MG63 (cell line): Measurements from ENCODE around the gene ZNF358. TPM values are rescaled to one million over a fixed set of nuclear protein-coding genes. Genes with fewer than 3 reads are reported as not detected.

Source experiments
- DNase-seq: peaks from one replicate; pipeline ENCODE4 v3.0.0-alpha.2; 2020
- H3K27me3 ChIP-seq: fragments of 250-450 bp; sonication (Bioruptor Pico); 2 replicates; pipeline ENCODE4 v1.5.1; 2020; ENCODE audit warnings: mild to moderate bottlenecking, moderate library complexity
- H3K36me3 ChIP-seq: fragments of 250-450 bp; sonication (Bioruptor Pico); 2 replicates; pipeline ENCODE4 v1.5.1; 2020; ENCODE audit warnings: mild to moderate bottlenecking, moderate library complexity
- H3K4me3 ChIP-seq: fragments of 250-450 bp; sonication (Bioruptor Pico); 2 replicates; pipeline ENCODE4 v1.5.1; 2020; ENCODE audit warnings: mild to moderate bottlenecking, moderate library complexity
- H3K9me3 ChIP-seq: fragments of 250-450 bp; sonication (Bioruptor Pico); 2 replicates; pipeline ENCODE4 v1.5.1; 2020; ENCODE audit warnings: mild to moderate bottlenecking, moderate library complexity
- total RNA-seq: library from RNA; depleted of rRNA; stranded (reverse); fragments of >200 nt; shearing (Covaris generic); gene quantifications from 2 replicates; pipeline ENCODE4 v1.2.3, GENCODE V29; 2014; ENCODE audit warnings: low replicate concordance

Gene ZNF358
- total RNA-seq, 1 experiment from 2014 or later: 44.9 TPM

GRCh38 chr19:7482584-7483439, 33.1 kb upstream of the ZNF358 start:
- Histone ChIP-seq H3K27me3 (no peaks in the 10 kb centered on the region), H3K9me3 (no peaks in the 10 kb centered on the region), H3K4me3 (no peak overlapping the region), H3K36me3 (no peaks in the 10 kb centered on the region)
- DNase-seq: no peak

GRCh38 chr19:7483720-7484201, 32.1 kb upstream of the ZNF358 start:
- DNase-seq: no peak
- no peaks in the 10 kb centered on the region for H3K36me3 ChIP-seq
- no peaks in the 10 kb centered on the region for H3K9me3 ChIP-seq
- no peaks in the 10 kb centered on the region for H3K27me3 ChIP-seq
- H3K4me3 ChIP-seq: no peak overlapping the region

- no peak for DNase-seq
- Histone ChIP-seq H3K36me3 (no peaks in the 10 kb centered on the region), H3K4me3 (no peak overlapping the region), H3K9me3 (no peaks in the 10 kb centered on the region), H3K27me3 (no peaks in the 10 kb centered on the region)
Observed at GRCh38 chr19:7486923-7487322, 29.0 kb upstream of the ZNF358 start.

GRCh38 chr19:7488736-7489353, 27.1 kb upstream of the ZNF358 start, which contains the start of gene PEX11G:
TSS of gene PEX11G (minus strand) at chr19:7489035. CDS start at chr19:7489010, 25 bp downstream.
- H3K4me3 ChIP-seq: peak within 1 kb of the TSS; percentile 51
- H3K9me3 ChIP-seq: no peaks in the 10 kb centered on the region
- H3K36me3 ChIP-seq: no peaks in the 10 kb centered on the region
- peak; percentile 89 for DNase-seq
- no peaks in the 10 kb centered on the region for H3K27me3 ChIP-seq

- no peak for DNase-seq
- no peaks in the 10 kb centered on the region for H3K27me3 ChIP-seq
- no peak overlapping the region for H3K4me3 ChIP-seq
- no peaks in the 10 kb centered on the region for H3K36me3 ChIP-seq
- no peaks in the 10 kb centered on the region for H3K9me3 ChIP-seq
Observed at GRCh38 chr19:7489609-7490044, 26.3 kb upstream of the ZNF358 start.

GRCh38 chr19:7492142-7492541, 23.8 kb upstream of the ZNF358 start:
- Histone ChIP-seq H3K4me3 (no peak overlapping the region), H3K36me3 (no peaks in the 10 kb centered on the region)
- DNase-seq: no peak

GRCh38 chr19:7492558-7492957, 23.3 kb upstream of the ZNF358 start:
- no peaks in the 10 kb centered on the region for H3K9me3 ChIP-seq
- peaks cover 9% of the 10 kb centered on the region; the same call in 1 of the 2 replicates for H3K27me3 ChIP-seq
- H3K36me3 ChIP-seq: no peaks in the 10 kb centered on the region
- no peak overlapping the region for H3K4me3 ChIP-seq
- DNase-seq: peak; percentile 71

More at GRCh38 chr19:7492142-7492541, 23.8 kb upstream of the ZNF358 start:
- H3K9me3 ChIP-seq: no peaks in the 10 kb centered on the region
- H3K27me3 ChIP-seq: peaks cover 8% of the 10 kb centered on the region; the same call in 1 of the 2 replicates

GRCh38 chr19:7494416-7495098, 21.3 kb upstream of the ZNF358 start:
- Histone ChIP-seq H3K27me3 (peaks cover 11% of the 10 kb centered on the region; the same call in 1 of the 2 replicates), H3K36me3 (no peaks in the 10 kb centered on the region), H3K9me3 (no peaks in the 10 kb centered on the region), H3K4me3 (no peak overlapping the region)
- no peak for DNase-seq

- Histone ChIP-seq H3K4me3 (no peak overlapping the region), H3K27me3 (peaks cover 26% of the 10 kb centered on the region), H3K36me3 (no peaks in the 10 kb centered on the region), H3K9me3 (no peaks in the 10 kb centered on the region)
- DNase-seq: no peak
Observed at GRCh38 chr19:7497292-7497691, 18.6 kb upstream of the ZNF358 start.

- Histone ChIP-seq H3K4me3 (peak overlapping the region; percentile 48), H3K36me3 (no peaks in the 10 kb centered on the region), H3K27me3 (peaks cover 26% of the 10 kb centered on the region), H3K9me3 (no peaks in the 10 kb centered on the region)
- DNase-seq: peak; percentile 78
Observed at GRCh38 chr19:7500811-7501450, 15.0 kb upstream of the ZNF358 start.

GRCh38 chr19:7502552-7502951, 13.4 kb upstream of the ZNF358 start:
- DNase-seq: no peak

GRCh38 chr19:7504684-7505083, 11.2 kb upstream of the ZNF358 start:
- Histone ChIP-seq H3K27me3 (peaks cover 15% of the 10 kb centered on the region), H3K4me3 (no peak overlapping the region), H3K36me3 (no peaks in the 10 kb centered on the region), H3K9me3 (no peaks in the 10 kb centered on the region)
- no peak for DNase-seq

More at GRCh38 chr19:7502552-7502951, 13.4 kb upstream of the ZNF358 start:
- Histone ChIP-seq H3K27me3 (peaks cover 17% of the 10 kb centered on the region), H3K4me3 (no peak overlapping the region), H3K9me3 (no peaks in the 10 kb centered on the region), H3K36me3 (no peaks in the 10 kb centered on the region)

GRCh38 chr19:7505288-7505681, 10.6 kb upstream of the ZNF358 start:
- DNase-seq: no peak
- H3K9me3 ChIP-seq: no peaks in the 10 kb centered on the region

GRCh38 chr19:7505682-7506384, 10.1 kb upstream of the ZNF358 start:
- H3K9me3 ChIP-seq: no peaks in the 10 kb centered on the region
- DNase-seq: no peak
- H3K4me3 ChIP-seq: peak overlapping the region; percentile 39
- H3K27me3 ChIP-seq: peaks cover 14% of the 10 kb centered on the region
- H3K36me3 ChIP-seq: no peaks in the 10 kb centered on the region

More at GRCh38 chr19:7505288-7505681, 10.6 kb upstream of the ZNF358 start:
- H3K36me3 ChIP-seq: no peaks in the 10 kb centered on the region
- H3K27me3 ChIP-seq: peaks cover 16% of the 10 kb centered on the region
- H3K4me3 ChIP-seq: no peak overlapping the region; the same call in 1 of the 2 replicates

- H3K36me3 ChIP-seq: no peaks in the 10 kb centered on the region
- DNase-seq: peak; percentile 100
Observed at GRCh38 chr19:7506385-7507328, 9.2 kb upstream of the ZNF358 start.

More at GRCh38 chr19:7506385-7507328, 9.2 kb upstream of the ZNF358 start:
- Histone ChIP-seq H3K9me3 (no peaks in the 10 kb centered on the region), H3K27me3 (peaks cover 6% of the 10 kb centered on the region), H3K4me3 (no peak overlapping the region)
